ENCODE results near the gene MYO10.
"Not testable (repeated sequence)": the region's sequence is repeated elsewhere in the genome, so short reads cannot be mapped to it uniquely, and the experiment has no call there.

The MYO10 gene

GRCh38 chr5:16787278-16787677, 148.8 kb downstream of the MYO10 start:
- DNase-seq (ENCODE audit: low spot score) (no peak), FAIRE-seq (no peak)

GRCh38 chr5:16784843-16785791, 151.0 kb downstream of the MYO10 start:
- FAIRE-seq, result no peak

GRCh38 chr5:16784088-16784487, 152.0 kb downstream of the MYO10 start:
- DNase-seq (ENCODE audit: low spot score), result no peak
- FAIRE-seq, result peak; percentile 76

More at GRCh38 chr5:16784843-16785791, 151.0 kb downstream of the MYO10 start:
- DNase-seq (ENCODE audit: low spot score), result no peak

- DNase-seq (ENCODE audit: low spot score), result no peak
- FAIRE-seq, result no peak
These were observed 154.1 kb downstream of the MYO10 start for GRCh38 chr5:16781828-16782626.

- FAIRE-seq, result no peak
- no peak for DNase-seq (ENCODE audit: low spot score)
These were observed 155.8 kb downstream of the MYO10 start for GRCh38 chr5:16780325-16780724.

GRCh38 chr5:16777432-16777831, 158.7 kb downstream of the MYO10 start:
- FAIRE-seq, result no peak
- DNase-seq (ENCODE audit: low spot score), result no peak

- DNase-seq (ENCODE audit: low spot score), result no peak
- no peak for FAIRE-seq
These were observed 159.4 kb downstream of the MYO10 start for GRCh38 chr5:16776611-16777251.

GRCh38 chr5:16774806-16775205, 161.3 kb downstream of the MYO10 start:
- DNase-seq (ENCODE audit: low spot score) (no peak), FAIRE-seq (no peak)

- no peak for DNase-seq (ENCODE audit: low spot score)
- FAIRE-seq, result no peak
These were observed 162.1 kb downstream of the MYO10 start for GRCh38 chr5:16773991-16774390.

GRCh38 chr5:16772556-16772955, 163.5 kb downstream of the MYO10 start:
- DNase-seq (ENCODE audit: low spot score), result no peak
- no peak for FAIRE-seq

- DNase-seq (ENCODE audit: low spot score), result no peak
- no peak for FAIRE-seq
These were observed 167.9 kb downstream of the MYO10 start for GRCh38 chr5:16768184-16768583.

- DNase-seq (ENCODE audit: low spot score) (no peak), FAIRE-seq (no peak)
These were observed 172.9 kb downstream of the MYO10 start for GRCh38 chr5:16763211-16763610.

- no peak for DNase-seq (ENCODE audit: low spot score)
- FAIRE-seq, result no peak
These were observed 176.8 kb downstream of the MYO10 start for GRCh38 chr5:16759147-16759773.

GRCh38 chr5:16757989-16758501, 178.0 kb downstream of the MYO10 start:
- FAIRE-seq (no peak), DNase-seq (ENCODE audit: low spot score) (no peak)

- FAIRE-seq, result not testable (repeated sequence)
These were observed 178.5 kb downstream of the MYO10 start for GRCh38 chr5:16757577-16757976.

GRCh38 chr5:16757146-16757545, 178.9 kb downstream of the MYO10 start:
- FAIRE-seq, result no peak
- no peak for DNase-seq (ENCODE audit: low spot score)

More at GRCh38 chr5:16757577-16757976, 178.5 kb downstream of the MYO10 start:
- DNase-seq (ENCODE audit: low spot score), result not testable (repeated sequence)

- FAIRE-seq, result no peak
These were observed 179.4 kb downstream of the MYO10 start for GRCh38 chr5:16756692-16757091.

GRCh38 chr5:16755641-16756040, 180.4 kb downstream of the MYO10 start:
- no peak for DNase-seq (ENCODE audit: low spot score)
- no peak for FAIRE-seq

More at GRCh38 chr5:16756692-16757091, 179.4 kb downstream of the MYO10 start:
- no peak for DNase-seq (ENCODE audit: low spot score)

GRCh38 chr5:16754601-16755000, 181.5 kb downstream of the MYO10 start:
- FAIRE-seq (no peak), DNase-seq (ENCODE audit: low spot score) (no peak)

- DNase-seq (ENCODE audit: low spot score), result no peak
- no peak for FAIRE-seq
These were observed 182.0 kb downstream of the MYO10 start for GRCh38 chr5:16754086-16754485.

GRCh38 chr5:16750445-16750844, 185.6 kb downstream of the MYO10 start:
- DNase-seq (ENCODE audit: low spot score) (no peak), FAIRE-seq (no peak)

Measured in urothelium cell line (cell line).